HEK293T (cell line): ENCODE results near the gene ENTPD1.

ENCODE experiments used
- ARNT ChIP-seq: fragments of 450-650 bp; IDR thresholded peaks from 2 replicates; pipeline ENCODE4 v1.6.1; 2017; ENCODE audit warnings: mild to moderate bottlenecking
- BHLHE40 ChIP-seq: fragments of 450-650 bp; IDR thresholded peaks from 2 replicates; pipeline ENCODE4 v1.6.1; 2016; ENCODE audit warnings: mild to moderate bottlenecking, moderate library complexity, borderline replicate concordance
- CTBP1 ChIP-seq: fragments of 450-650 bp; IDR thresholded peaks from 2 replicates; pipeline ENCODE4 v1.6.1; 2016; ENCODE audit warnings: borderline replicate concordance
- ELF4 ChIP-seq: fragments of 450-650 bp; IDR thresholded peaks from 2 replicates; pipeline ENCODE4 v1.6.1; 2017; ENCODE audit warnings: antibody characterized with exemption
- FOXA1 ChIP-seq: fragments of 450-650 bp; IDR thresholded peaks from 2 replicates; pipeline ENCODE4 v1.6.1; 2016; ENCODE audit warnings: mild to moderate bottlenecking
- FOXK2 ChIP-seq: fragments of 450-650 bp; IDR thresholded peaks from 2 replicates; pipeline ENCODE4 v1.6.1; 2016; ENCODE audit warnings: mild to moderate bottlenecking
- FOXM1 ChIP-seq: fragments of 450-650 bp; IDR thresholded peaks from 2 replicates; pipeline ENCODE4 v1.6.1; 2017; ENCODE audit warnings: mild to moderate bottlenecking, borderline replicate concordance
- HDGF ChIP-seq: fragments of 450-650 bp; IDR thresholded peaks from 2 replicates; pipeline ENCODE4 v1.6.1; 2017; ENCODE audit warnings: antibody characterized with exemption, borderline replicate concordance
- NFRKB ChIP-seq: fragments of 450-650 bp; IDR thresholded peaks from 2 replicates; pipeline ENCODE4 v1.6.1; 2016; ENCODE audit warnings: mild to moderate bottlenecking, moderate library complexity
- SP1 ChIP-seq: fragments of 450-650 bp; IDR thresholded peaks from 2 replicates; pipeline ENCODE4 v1.6.1; 2017
- SUZ12 ChIP-seq: fragments of 450-650 bp; IDR thresholded peaks from 2 replicates; pipeline ENCODE4 v1.6.1; 2016; ENCODE audit warnings: mild to moderate bottlenecking
- TARDBP ChIP-seq: fragments of 450-650 bp; IDR thresholded peaks from 2 replicates; pipeline ENCODE4 v1.6.1; 2016
- ZNF384 ChIP-seq: fragments of 450-650 bp; IDR thresholded peaks from 2 replicates; pipeline ENCODE4 v1.6.1; 2016

GRCh38 chr10:95770084-95770720 is 14.2 kb downstream of the ENTPD1 start:
- TF ChIP-seq ELF4 = no peak
- no peak for TF ChIP-seq ARNT
- TF ChIP-seq SUZ12 = no peak
- no peak for TF ChIP-seq BHLHE40
- no peak for TF ChIP-seq FOXM1
- TF ChIP-seq FOXA1 = no peak
- no peak for TF ChIP-seq ZNF384
- TF ChIP-seq HDGF = no peak
- TF ChIP-seq TARDBP = no peak
- no peak for TF ChIP-seq CTBP1
- no peak for TF ChIP-seq SP1
- TF ChIP-seq FOXK2 = no peak
- TF ChIP-seq NFRKB = no peak
